GM12891 (cell line): ENCODE measurements around the gene TTLL1.

Experiments used
- PAX5 ChIP-seq: IDR thresholded peaks from 2 replicates; pipeline ENCODE4 v1.6.1; 2011; ENCODE audit warnings: low read length, moderate library complexity, mild to moderate bottlenecking; ENCODE audit not compliant: insufficient read depth, severe bottlenecking
- POLR2A ChIP-seq: IDR thresholded peaks from 2 replicates; pipeline ENCODE4 v1.6.1; 2011; ENCODE audit warnings: low read depth, low read length, control low read depth
- POLR2AphosphoS5 ChIP-seq: IDR thresholded peaks from 2 replicates; pipeline ENCODE4 v1.6.1; 2011; ENCODE audit warnings: low read depth, low read length, control low read depth
- SPI1 ChIP-seq: IDR thresholded peaks from 2 replicates; pipeline ENCODE4 v1.6.1; 2011; ENCODE audit warnings: low read depth, low read length, control low read depth
- TAF1 ChIP-seq: IDR thresholded peaks from 2 replicates; pipeline ENCODE4 v1.6.1; 2011; ENCODE audit warnings: low read depth, low read length, control low read depth

- TF ChIP-seq POLR2A (no peak), SPI1 (no peak), POLR2AphosphoS5 (no peak), TAF1 (no peak), PAX5 (no peak)
Observed at GRCh38 chr22:43031617-43032016, 57.6 kb downstream of the TTLL1 start.
